HepG2 (cell line): ENCODE data around the gene STK10. TPM values are rescaled to one million over a fixed set of nuclear protein-coding genes. Genes with fewer than 3 reads are reported as not detected.

Source experiments
- ATAC-seq: fragments of 200-7000 bp; cut with Tn5 transposase; 3 replicates; pipeline ENCODE4 v1.9.1; 2020; ENCODE audit warnings: mild to moderate bottlenecking, moderate library complexity
- BruUV-seq: library from RNA; stranded (reverse); fragments of 400-500 nt; replicated peaks from 2 replicates; lab custom pipeline; 2021; lab: Mats Ljungman, UMichigan
- CTCF ChIA-PET: fragments of 300-600 bp; formaldehyde crosslinking; extraction: SDS; loops from one replicate; lab custom pipeline; 2021; ENCODE audit warnings: low total read pairs, inconsistent platforms, low intra/inter-chr PET ratio; lab: Yijun Ruan, JAX
- POLR2A ChIA-PET: fragments of 350-600 bp; sonication (Branson Sonifier 250); formaldehyde crosslinking; loops from one replicate; lab custom pipeline; 2020; ENCODE audit warnings: antibody characterized with exemption, inconsistent platforms; lab: Yijun Ruan, JAX
- DNase-seq: peaks from one replicate; pipeline ENCODE4 v3.0.0-alpha.2; 2015; ENCODE audit warnings: low spot score
- FAIRE-seq: peaks from 3 replicates; lab custom pipeline; 2011; peaks lifted over from hg19 to GRCh38; lab: Jason Lieb, UNC
- H2AFZ ChIP-seq: one replicate; pipeline ENCODE4 v1.6.1; 2011; ENCODE audit warnings: low read length, inconsistent platforms
- H3K27ac ChIP-seq: fragments of 300-600 bp; 3 replicates; pipeline ENCODE4 v1.8.0; 2011; ENCODE audit warnings: mixed run types, mild to moderate bottlenecking, mixed read lengths, low read length, inconsistent platforms; ENCODE audit not compliant: insufficient read depth; ENCODE audit errors: extremely low read length
- H3K27me3 ChIP-seq, 2 experiments: fragments of 200-600 bp in 1 of 2; 2 replicates in 1 of 2; 3 replicates in 1 of 2; pipeline versions ENCODE4 v1.6.0 to v1.8.0; 2011; ENCODE audit warnings: low read length in 2 of 2, mild to moderate bottlenecking in 2 of 2, moderate library complexity in 2 of 2, inconsistent platforms in 1 of 2; ENCODE audit not compliant: insufficient read depth in 2 of 2, control insufficient read depth in 1 of 2
- H3K36me3 ChIP-seq, 2 experiments: fragments of 200-600 bp in 1 of 2; replicated peaks in 1 of 2; 2 replicates in 1 of 2; 3 replicates in 1 of 2; pipeline versions ENCODE4 v1.5.1 to v1.8.0; 2011; ENCODE audit warnings: low read length in 2 of 2, inconsistent platforms in 1 of 2; ENCODE audit not compliant: insufficient read depth in 2 of 2, control insufficient read depth in 1 of 2
- H3K4me1 ChIP-seq: 2 replicates; pipeline ENCODE4 v1.5.1; 2012; ENCODE audit warnings: low read length, inconsistent platforms; ENCODE audit not compliant: insufficient read depth
- H3K4me2 ChIP-seq: 2 replicates; pipeline ENCODE4 v1.6.0; 2011; ENCODE audit warnings: low read depth, low read length, inconsistent platforms
- H3K4me3 ChIP-seq, 3 experiments: fragments of 200-600 bp in 1 of 3; sonication (generic), shearing (Covaris generic) in 1 of 3; replicated peaks in 1 of 3; 2 replicates each; pipeline ENCODE4 v1.5.1; 2011 to 2016; ENCODE audit warnings: low read length in 3 of 3, inconsistent platforms in 2 of 3, low read depth in 2 of 3, mild to moderate bottlenecking in 2 of 3, control low read depth in 1 of 3, mixed read lengths in 1 of 3; ENCODE audit not compliant: insufficient read depth in 1 of 3
- H3K79me2 ChIP-seq: one replicate; pipeline ENCODE4 v1.6.1; 2011; ENCODE audit warnings: low read length, inconsistent platforms; ENCODE audit not compliant: insufficient read depth
- H3K9ac ChIP-seq: 2 replicates; pipeline ENCODE4 v1.6.0; 2011; ENCODE audit warnings: mild to moderate bottlenecking, low read depth, low read length, inconsistent platforms; ENCODE audit not compliant: insufficient read depth
- H3K9me3 ChIP-seq: 2 replicates; pipeline ENCODE4 v1.5.1; 2012; ENCODE audit warnings: mild to moderate bottlenecking, low read length
- H4K20me1 ChIP-seq: 2 replicates; pipeline ENCODE4 v1.6.0; 2011; ENCODE audit warnings: inconsistent platforms, mild to moderate bottlenecking, low read length, moderate library complexity; ENCODE audit not compliant: insufficient read depth
- DR1 ChIP-seq: sonication (generic); formaldehyde crosslinking; IDR thresholded peaks from 2 replicates; pipeline ENCODE4 v1.8.0; 2021; ENCODE audit warnings: mild to moderate bottlenecking, missing genetic modification reagents, inconsistent platforms
- KLF9 ChIP-seq: IDR thresholded peaks from 2 replicates; pipeline ENCODE4 v1.6.1; 2016; ENCODE audit warnings: low read depth
- REL ChIP-seq: sonication (generic); formaldehyde crosslinking; conservative IDR thresholded peaks from 2 replicates; pipeline ENCODE4 v1.8.0; 2022; ENCODE audit warnings: mild to moderate bottlenecking, missing genetic modification reagents, moderate library complexity
- REXO4 ChIP-seq: sonication (generic); formaldehyde crosslinking; IDR thresholded peaks from 2 replicates; pipeline ENCODE4 v1.8.0; 2022; ENCODE audit warnings: missing genetic modification reagents, mild to moderate bottlenecking, borderline replicate concordance
- SNAPC4 ChIP-seq: sonication (generic); formaldehyde crosslinking; IDR thresholded peaks from 2 replicates; pipeline ENCODE4 v1.4.0; 2020; ENCODE audit warnings: mild to moderate bottlenecking, missing genetic modification reagents
- TCF7 ChIP-seq: sonication (generic); IDR thresholded peaks from 2 replicates; pipeline ENCODE4 v1.6.1; 2016; ENCODE audit warnings: antibody characterized with exemption, low read depth
- TCF7L2 ChIP-seq: IDR thresholded peaks from 2 replicates; pipeline ENCODE4 v1.6.1; 2011; ENCODE audit warnings: mild to moderate bottlenecking, low read depth, low read length, moderate library complexity
- TRIM24 ChIP-seq: sonication (generic); formaldehyde crosslinking; IDR thresholded peaks from 2 replicates; pipeline ENCODE4 v1.8.0; 2022; ENCODE audit warnings: mild to moderate bottlenecking, missing genetic modification reagents
- ZNF317 ChIP-seq: sonication (generic); formaldehyde crosslinking; IDR thresholded peaks from 2 replicates; pipeline ENCODE4 v1.5.0; 2020; ENCODE audit warnings: mild to moderate bottlenecking, missing genetic modification reagents
- ZNF350 ChIP-seq: sonication (generic); formaldehyde crosslinking; IDR thresholded peaks from 2 replicates; pipeline ENCODE4 v1.4.0; 2020; ENCODE audit warnings: mild to moderate bottlenecking, low read depth, missing genetic modification reagents, borderline replicate concordance
- ZSCAN30 ChIP-seq: sonication (generic); formaldehyde crosslinking; IDR thresholded peaks from 2 replicates; pipeline ENCODE4 v1.5.0; 2020; ENCODE audit warnings: mild to moderate bottlenecking, missing genetic modification reagents
- WGBS: methylation state at CpG from one replicate; pipeline ENCODE4 v1.1.6; 2017; ENCODE audit warnings: low lambda C conversion rate; 5-methylcytosine and 5-hydroxymethylcytosine counted together
- in situ Hi-C: cut with HindIII; loops from 2 replicates; pipeline ENCODE4 v1.10.0; 2017; ENCODE audit warnings: low pct_unique_long_range_greater_than_20kb; ENCODE audit not compliant: extremely low pct_ligation_motif_present
- intact Hi-C: fragments of 100-400 bp; cut with micrococcal nuclease; formaldehyde crosslinking; loops from one replicate; pipeline ENCODE4 v1.10.0; 2022; ENCODE audit not compliant: unreplicated experiment
- polyA plus RNA-seq, 8 experiments: library from polyadenylated mRNA; depleted of rRNA in 3 of 8; stranded (reverse) in 7 of 8; unstranded in 1 of 8; fragments of >200 nt; fragmentation: Illumina TruSeq in 4 of 8; extraction: Trizol in 4 of 8; gene quantifications; 2 replicates each; pipeline versions ENCODE4 v1.2.1 to v1.2.3, GENCODE V29; 2011 to 2016; ENCODE audit warnings: low read depth in 4 of 8, missing spikeins in 1 of 8, mixed read lengths in 1 of 8; ENCODE audit not compliant: insufficient read depth in 1 of 8
- total RNA-seq, 5 experiments: library from RNA; depleted of rRNA; stranded (reverse); fragments of >200 nt; fragmentation: Illumina TruSeq; extraction: Trizol; gene quantifications; 2 replicates each; pipeline ENCODE4 v1.2.3, GENCODE V29; 2016; ENCODE audit warnings: low read depth in 1 of 5
- TF ChIP-seq, protein P1 (sequence below): sonication (generic); formaldehyde crosslinking; IDR thresholded peaks from 2 replicates; pipeline ENCODE4 v1.8.0; 2022; ENCODE audit warnings: mild to moderate bottlenecking, missing genetic modification reagents, borderline replicate concordance
- TF ChIP-seq, protein P2 (sequence below): sonication (generic); formaldehyde crosslinking; IDR thresholded peaks from 2 replicates; pipeline ENCODE4 v1.4.0; 2020; ENCODE audit warnings: missing genetic modification reagents
- TF ChIP-seq, protein P3 (sequence below): sonication (generic); formaldehyde crosslinking; IDR thresholded peaks from 2 replicates; pipeline ENCODE4 v1.4.0; 2020; ENCODE audit warnings: mild to moderate bottlenecking, low read depth, missing genetic modification reagents

The STK10 gene
- total and polyA plus RNA-seq, 2 of the 13 experiments (the other 11 are each of a cell fraction or from before 2014, with no cell fraction given) = 7.0 to 7.2 TPM

GRCh38 chr5:172194985-172195774 is 7.2 kb upstream of the STK10 start:
- H3K9me3 ChIP-seq = no peaks in the 10 kb centered on the region
- in situ Hi-C loops (no loop called here), intact Hi-C loops (no loop called here)
- H3K79me2 ChIP-seq = no peaks in the 10 kb centered on the region
- ATAC-seq (no peak), FAIRE-seq (no peak), DNase-seq (no peak)
- WGBS = 63% methylated on average over 6 of the region's 6 CpGs
- no peaks in the 10 kb centered on the region for H4K20me1 ChIP-seq
- no peaks in the 10 kb centered on the region for H3K36me3 ChIP-seq
- CTCF ChIA-PET = no interaction called here
- H2AFZ ChIP-seq = no peak overlapping the region
- no peak overlapping the region for H3K27ac ChIP-seq
- no peak overlapping the region for H3K4me2 ChIP-seq
- no peak overlapping the region for H3K4me3 ChIP-seq
- no peaks in the 10 kb centered on the region for H3K27me3 ChIP-seq
- POLR2A ChIA-PET = no interaction called here
- no peak overlapping the region for H3K9ac ChIP-seq
- no TSS peak for BruUV-seq
- H3K4me1 ChIP-seq = peaks cover 12% of the 10 kb centered on the region
- no peak for TF ChIP-seq KLF9
- TF ChIP-seq, protein P1, sequence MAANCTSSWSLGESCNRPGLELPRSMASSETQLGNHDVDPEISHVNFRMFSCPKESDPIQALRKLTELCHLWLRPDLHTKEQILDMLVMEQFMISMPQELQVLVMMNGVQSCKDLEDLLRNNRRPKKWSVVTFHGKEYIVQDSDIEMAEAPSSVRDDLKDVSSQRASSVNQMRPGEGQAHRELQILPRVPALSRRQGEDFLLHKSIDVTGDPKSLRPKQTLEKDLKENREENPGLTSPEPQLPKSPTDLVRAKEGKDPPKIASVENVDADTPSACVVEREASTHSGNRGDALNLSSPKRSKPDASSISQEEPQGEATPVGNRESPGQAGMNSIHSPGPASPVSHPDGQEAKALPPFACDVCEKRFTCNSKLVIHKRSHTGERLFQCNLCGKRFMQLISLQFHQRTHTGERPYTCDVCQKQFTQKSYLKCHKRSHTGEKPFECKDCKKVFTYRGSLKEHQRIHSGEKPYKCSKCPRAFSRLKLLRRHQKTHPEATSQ (CRISPR knock-in tag) = no peak
- TF ChIP-seq ZSCAN30 (CRISPR knock-in tag) = no peak
- TF ChIP-seq, protein P2, sequence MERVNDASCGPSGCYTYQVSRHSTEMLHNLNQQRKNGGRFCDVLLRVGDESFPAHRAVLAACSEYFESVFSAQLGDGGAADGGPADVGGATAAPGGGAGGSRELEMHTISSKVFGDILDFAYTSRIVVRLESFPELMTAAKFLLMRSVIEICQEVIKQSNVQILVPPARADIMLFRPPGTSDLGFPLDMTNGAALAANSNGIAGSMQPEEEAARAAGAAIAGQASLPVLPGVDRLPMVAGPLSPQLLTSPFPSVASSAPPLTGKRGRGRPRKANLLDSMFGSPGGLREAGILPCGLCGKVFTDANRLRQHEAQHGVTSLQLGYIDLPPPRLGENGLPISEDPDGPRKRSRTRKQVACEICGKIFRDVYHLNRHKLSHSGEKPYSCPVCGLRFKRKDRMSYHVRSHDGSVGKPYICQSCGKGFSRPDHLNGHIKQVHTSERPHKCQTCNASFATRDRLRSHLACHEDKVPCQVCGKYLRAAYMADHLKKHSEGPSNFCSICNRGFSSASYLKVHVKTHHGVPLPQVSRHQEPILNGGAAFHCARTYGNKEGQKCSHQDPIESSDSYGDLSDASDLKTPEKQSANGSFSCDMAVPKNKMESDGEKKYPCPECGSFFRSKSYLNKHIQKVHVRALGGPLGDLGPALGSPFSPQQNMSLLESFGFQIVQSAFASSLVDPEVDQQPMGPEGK = no peak
- TF ChIP-seq ZNF317 (CRISPR knock-in tag) = no peak
- TF ChIP-seq TCF7 = no peak
- TF ChIP-seq, protein P3, sequence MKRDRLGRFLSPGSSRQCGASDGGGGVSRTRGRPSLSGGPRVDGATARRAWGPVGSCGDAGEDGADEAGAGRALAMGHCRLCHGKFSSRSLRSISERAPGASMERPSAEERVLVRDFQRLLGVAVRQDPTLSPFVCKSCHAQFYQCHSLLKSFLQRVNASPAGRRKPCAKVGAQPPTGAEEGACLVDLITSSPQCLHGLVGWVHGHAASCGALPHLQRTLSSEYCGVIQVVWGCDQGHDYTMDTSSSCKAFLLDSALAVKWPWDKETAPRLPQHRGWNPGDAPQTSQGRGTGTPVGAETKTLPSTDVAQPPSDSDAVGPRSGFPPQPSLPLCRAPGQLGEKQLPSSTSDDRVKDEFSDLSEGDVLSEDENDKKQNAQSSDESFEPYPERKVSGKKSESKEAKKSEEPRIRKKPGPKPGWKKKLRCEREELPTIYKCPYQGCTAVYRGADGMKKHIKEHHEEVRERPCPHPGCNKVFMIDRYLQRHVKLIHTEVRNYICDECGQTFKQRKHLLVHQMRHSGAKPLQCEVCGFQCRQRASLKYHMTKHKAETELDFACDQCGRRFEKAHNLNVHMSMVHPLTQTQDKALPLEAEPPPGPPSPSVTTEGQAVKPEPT = no peak
- no peak for TF ChIP-seq REXO4 (CRISPR knock-in tag)
- no peak for TF ChIP-seq TRIM24 (CRISPR knock-in tag)
- no peak for TF ChIP-seq DR1 (CRISPR knock-in tag)
- no peak for TF ChIP-seq SNAPC4 (CRISPR knock-in tag)
- TF ChIP-seq REL = no peak
- no peak for TF ChIP-seq ZNF350 (CRISPR knock-in tag)
- TF ChIP-seq TCF7L2 = no peak
